Activated B cell treated with CpG ODN at 0.5 μM for 24 hours (primary cell): Measurements from ENCODE around the gene FOXK1. TPM values are rescaled to one million over a fixed set of nuclear protein-coding genes. Genes with fewer than 3 reads are reported as not detected.
"Not testable (repeated sequence)": the region's sequence is repeated elsewhere in the genome, so short reads cannot be mapped to it uniquely, and the experiment has no call there.

Experiments used
- ATAC-seq: fragments of 200-7000 bp; cut with Tn5 transposase; one replicate; pipeline ENCODE4 v1.10.0; 2021; ENCODE audit warnings: low read depth, mild to moderate bottlenecking, moderate library complexity
- CTCF ChIA-PET: fragments of 350-600 bp; sonication (Branson Sonifier 250); formaldehyde crosslinking; loops from one replicate; lab custom pipeline; 2021; ENCODE audit warnings: antibody characterized with exemption; lab: Charles Lee
- POLR2A ChIA-PET: fragments of 350-600 bp; sonication (Branson Sonifier 250); formaldehyde crosslinking; loops from one replicate; lab custom pipeline; 2021; ENCODE audit warnings: antibody characterized with exemption; lab: Charles Lee
- DNase-seq: peaks from one replicate; pipeline ENCODE4 v3.0.0; 2022
- H3K27ac Mint-ChIP-seq: one replicate; pipeline ENCODE4 v1.8.0; 2020; ENCODE audit warnings: mixed read lengths
- H3K27me3 Mint-ChIP-seq: one replicate; pipeline ENCODE4 v1.8.0; 2021; ENCODE audit warnings: mixed read lengths
- H3K36me3 Mint-ChIP-seq: one replicate; pipeline ENCODE4 v1.8.0; 2021; ENCODE audit warnings: low read depth, mixed read lengths
- H3K4me1 Mint-ChIP-seq: one replicate; pipeline ENCODE4 v1.8.0; 2021; ENCODE audit warnings: mixed read lengths
- H3K4me3 Mint-ChIP-seq: one replicate; pipeline ENCODE4 v1.8.0; 2020; ENCODE audit warnings: mild to moderate bottlenecking, mixed read lengths
- H3K9me3 Mint-ChIP-seq: one replicate; pipeline ENCODE4 v1.8.0; 2020; ENCODE audit warnings: mixed read lengths
- CTCF ChIP-seq: fragments of 200-600 bp; IDR thresholded peaks from one replicate; pipeline ENCODE4 v1.8.0; 2022; ENCODE audit warnings: antibody characterized with exemption, mild to moderate bottlenecking
- intact Hi-C: fragments of 100-400 bp; cut with micrococcal nuclease; formaldehyde crosslinking; loops from one replicate; pipeline ENCODE4 v1.15.1; 2024
- total RNA-seq: library from RNA; stranded (reverse); gene quantifications from 2 replicates; pipeline ENCODE4 v1.2.3, GENCODE V29; 2022

The FOXK1 gene
- total RNA-seq, 1 donor from 2014 or later = 42.7 TPM

DNA sequence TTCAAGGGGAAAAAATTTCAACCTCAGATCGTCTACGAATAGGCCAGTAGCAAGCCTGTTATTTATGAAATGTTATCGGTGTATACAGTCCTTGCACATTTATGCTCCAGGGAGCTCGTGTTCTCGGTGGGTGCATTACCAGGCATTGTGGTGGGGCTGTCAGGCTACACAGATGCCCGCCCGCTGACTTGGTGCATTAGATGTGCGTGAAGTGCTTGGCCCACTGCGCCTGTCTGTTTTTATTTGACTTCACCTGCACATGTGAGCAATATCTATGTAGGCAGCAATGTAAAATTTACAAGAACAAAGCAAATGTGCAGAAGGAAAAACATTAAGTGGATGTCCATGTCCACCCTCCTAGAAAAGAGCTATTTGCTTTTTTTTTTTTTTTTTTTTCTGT, 2.8 kb downstream of the FOXK1 start:
- intact Hi-C loops = loop anchor here (1.0 kb wide), 3 partner anchors 27 to 60 kb away; no protein-coding TSS in a partner anchor
- ChIA-PET POLR2A (interaction anchor here (0.6 to 6.1 kb wide), 8 partner anchors 29 to 1088 kb away, joined by 4 to 151 read pairs (median 6); partner anchors contain the start of gene AP5Z1), CTCF (interaction anchor here (0.8 kb wide), 1 partner anchor 43 kb away, joined by 3 read pairs; no protein-coding TSS in a partner anchor)
- Mint-ChIP-seq H3K4me3 (peak overlapping the region; percentile 92), H3K9me3 (no peaks in the 10 kb centered on the region), H3K36me3 (peaks cover 15% of the 10 kb centered on the region), H3K27ac (peak overlapping the region; percentile 95), H3K4me1 (peaks cover 55% of the 10 kb centered on the region), H3K27me3 (no peaks in the 10 kb centered on the region)
- ATAC-seq (no peak), DNase-seq (no peak)
- no peak for TF ChIP-seq CTCF

DNA sequence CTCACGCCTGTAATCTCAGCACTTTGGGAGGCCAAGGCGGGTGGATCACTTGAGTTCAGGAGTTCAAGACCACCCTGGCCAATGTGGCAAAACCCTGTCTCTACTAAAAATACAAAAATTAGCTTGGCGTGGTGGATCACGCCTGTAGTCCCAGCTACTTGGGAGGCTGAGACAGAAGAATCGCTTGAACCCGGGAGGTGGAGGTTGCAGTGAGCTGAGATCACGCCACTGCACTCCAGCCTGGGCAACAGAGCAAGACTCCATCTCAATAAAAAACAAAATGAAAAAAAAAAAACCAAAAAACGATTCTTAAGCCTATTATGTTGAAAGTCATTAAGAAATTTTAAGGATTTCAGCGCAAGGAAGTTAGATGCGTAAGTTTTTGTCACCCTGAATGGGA, 3.6 kb downstream of the FOXK1 start:
- intact Hi-C loops, H3K9me3 Mint-ChIP-seq, ATAC-seq, H3K4me3 Mint-ChIP-seq, H3K27me3 Mint-ChIP-seq, DNase-seq: not testable (repeated sequence)
- H3K36me3 Mint-ChIP-seq = peaks cover 20% of the 10 kb centered on the region
- peak overlapping the region; percentile 69 for H3K27ac Mint-ChIP-seq
- ChIA-PET POLR2A (interaction anchor here (0.7 to 6.1 kb wide), 5 partner anchors 28 to 359 kb away, joined by 4 to 151 read pairs (median 4); partner anchors contain the start of gene AP5Z1), CTCF (interaction anchor here (1.2 kb wide), 1 partner anchor 44 kb away, joined by 6 read pairs; no protein-coding TSS in a partner anchor)
- H3K4me1 Mint-ChIP-seq = peaks cover 63% of the 10 kb centered on the region

GRCh38 chr7:4687956-4688355, 5.9 kb downstream of the FOXK1 start:
- intact Hi-C loops = no loop called here
- TF ChIP-seq CTCF = no peak
- H3K27ac Mint-ChIP-seq = peak overlapping the region; percentile 41

DNA sequence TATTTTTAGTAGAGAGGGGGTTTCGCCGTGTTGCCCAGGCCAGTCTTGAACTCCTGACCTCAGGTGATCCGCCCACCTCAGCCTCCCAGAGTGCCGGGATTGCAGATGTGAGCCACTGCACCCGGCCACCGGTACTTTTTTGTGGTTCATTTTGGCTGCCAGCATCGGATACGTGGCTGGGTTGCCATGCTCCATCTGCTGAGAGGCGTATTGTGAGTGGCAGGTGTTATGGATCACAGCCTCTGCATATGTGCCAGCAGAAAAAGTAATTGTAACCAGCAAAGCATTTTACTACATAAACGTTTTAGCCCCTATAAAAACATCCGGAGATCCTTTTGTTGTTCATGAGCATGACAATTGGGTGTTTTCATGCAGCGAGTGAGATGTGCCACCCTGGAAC, 7.1 kb downstream of the FOXK1 start:
- H3K27ac Mint-ChIP-seq = peak overlapping the region; percentile 21
- TF ChIP-seq CTCF = no peak
- peaks cover 18% of the 10 kb centered on the region for H3K36me3 Mint-ChIP-seq
- intact Hi-C loops = no loop called here
- DNase-seq = no peak
- ChIA-PET POLR2A (interaction anchor here (0.9 to 2.3 kb wide), 2 partner anchors 47 to 56 kb away, joined by 4 to 13 read pairs; no protein-coding TSS in a partner anchor), CTCF (no interaction called here)
- H3K27me3 Mint-ChIP-seq = no peaks in the 10 kb centered on the region
- no peaks in the 10 kb centered on the region for H3K9me3 Mint-ChIP-seq
- peaks cover 79% of the 10 kb centered on the region for H3K4me1 Mint-ChIP-seq
- H3K4me3 Mint-ChIP-seq = peak overlapping the region; percentile 52
- no peak for ATAC-seq

More at GRCh38 chr7:4687956-4688355, 5.9 kb downstream of the FOXK1 start:
- Mint-ChIP-seq H3K4me1 (peaks cover 77% of the 10 kb centered on the region), H3K27me3 (no peaks in the 10 kb centered on the region), H3K36me3 (peaks cover 24% of the 10 kb centered on the region), H3K4me3 (no peak overlapping the region), H3K9me3 (no peaks in the 10 kb centered on the region)
- ATAC-seq = no peak
- ChIA-PET POLR2A (interaction anchor here (0.7 to 0.9 kb wide), 2 partner anchors 33 to 57 kb away, joined by 4 to 8 read pairs; no protein-coding TSS in a partner anchor), CTCF (no interaction called here)
- no peak for DNase-seq

DNA sequence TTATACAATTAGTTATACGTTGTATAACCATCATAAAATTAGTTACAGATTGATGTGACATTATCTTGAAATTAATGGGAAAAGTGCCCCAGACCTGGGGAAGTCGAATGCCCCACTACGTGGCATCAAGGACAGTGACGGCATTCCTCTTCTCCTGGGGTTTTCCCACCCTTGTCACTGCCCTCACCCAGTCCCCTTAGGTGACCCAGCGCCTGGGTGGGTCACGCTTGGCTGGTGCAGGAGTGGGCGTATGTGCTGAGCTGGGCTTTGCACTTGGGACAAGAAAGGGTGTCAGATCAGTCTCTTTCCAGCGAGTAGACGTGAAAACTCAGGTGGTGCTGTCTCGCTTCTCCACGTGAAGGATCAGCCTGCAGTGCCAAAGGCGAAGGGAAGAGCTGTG, 7.6 kb downstream of the FOXK1 start:
- H3K4me1 Mint-ChIP-seq = peaks cover 78% of the 10 kb centered on the region
- intact Hi-C loops = no loop called here
- H3K9me3 Mint-ChIP-seq = no peaks in the 10 kb centered on the region
- ChIA-PET CTCF (interaction anchor here (0.8 kb wide), 1 partner anchor 48 kb away, joined by 3 read pairs; no protein-coding TSS in a partner anchor), POLR2A (interaction anchor here (0.7 to 2.3 kb wide), 3 partner anchors 23 to 1890 kb away, joined by 3 to 13 read pairs (median 3); no protein-coding TSS in a partner anchor)
- H3K27ac Mint-ChIP-seq = peak overlapping the region; percentile 21
- no peak for DNase-seq
- no peaks in the 10 kb centered on the region for H3K27me3 Mint-ChIP-seq
- H3K36me3 Mint-ChIP-seq = peaks cover 15% of the 10 kb centered on the region
- ATAC-seq = peak; percentile 65
- H3K4me3 Mint-ChIP-seq = peak overlapping the region; percentile 52
- TF ChIP-seq CTCF = no peak
